IMR-90 (cell line): Measurements from ENCODE around the gene ANK2. TPM values are rescaled to one million over a fixed set of nuclear protein-coding genes. Genes with fewer than 3 reads are reported as not detected.

ENCODE experiments used
- ATAC-seq: fragments of 200-7000 bp; cut with Tn5 transposase; 2 replicates; pipeline ENCODE4 v1.9.1; 2020; ENCODE audit warnings: low read depth, mild to moderate bottlenecking, moderate library complexity
- BruUV-seq: library from RNA; stranded (reverse); fragments of 400-500 nt; replicated peaks from 2 replicates; lab custom pipeline; 2021; lab: Mats Ljungman, UMichigan
- CTCF ChIA-PET: fragments of 300-600 bp; formaldehyde crosslinking; extraction: SDS; loops from one replicate; lab custom pipeline; 2021; ENCODE audit warnings: antibody characterized with exemption; lab: Yijun Ruan, JAX
- POLR2A ChIA-PET: fragments of 300-600 bp; sonication (Branson Sonifier 250); formaldehyde crosslinking; loops from one replicate; lab custom pipeline; 2022; ENCODE audit warnings: antibody characterized with exemption; ENCODE audit not compliant: unreplicated experiment; lab: Charles Lee
- DNase-seq: peaks from one replicate; pipeline ENCODE4 v3.0.0; 2013
- H2AFZ ChIP-seq: replicated peaks from 2 replicates; pipeline ENCODE3; 2013; ENCODE audit warnings: low read length, mild to moderate bottlenecking; ENCODE audit not compliant: poor library complexity
- H2AK5ac ChIP-seq: 2 replicates; pipeline ENCODE4 v1.6.1; 2013; ENCODE audit warnings: low read depth, low read length, inconsistent platforms
- H2AK9ac ChIP-seq: replicated peaks from 2 replicates; pipeline ENCODE3; 2013; ENCODE audit warnings: mild to moderate bottlenecking, low read depth, low read length, moderate library complexity; ENCODE audit not compliant: poor library complexity
- H2BK120ac ChIP-seq: 2 replicates; pipeline ENCODE4 v1.6.1; 2013; ENCODE audit warnings: low read depth, low read length, inconsistent platforms
- H2BK15ac ChIP-seq: 3 replicates; pipeline ENCODE4 v1.6.1; 2013; ENCODE audit warnings: low read depth, low read length, inconsistent platforms
- H2BK20ac ChIP-seq: 2 replicates; pipeline ENCODE4 v1.6.1; 2013; ENCODE audit warnings: low read depth, mild to moderate bottlenecking, inconsistent platforms, low read length, moderate library complexity
- H2BK5ac ChIP-seq: 2 replicates; pipeline ENCODE4 v1.6.1; 2013; ENCODE audit warnings: mild to moderate bottlenecking, low read depth, low read length, inconsistent platforms; ENCODE audit not compliant: poor library complexity, severe bottlenecking
- H3K14ac ChIP-seq: replicated peaks from 2 replicates; pipeline ENCODE4 v1.6.1; 2013; ENCODE audit warnings: low read depth, low read length, inconsistent platforms
- H3K18ac ChIP-seq: 2 replicates; pipeline ENCODE4 v1.6.1; 2013; ENCODE audit warnings: low read depth, low read length, control low read depth
- H3K23ac ChIP-seq: 2 replicates; pipeline ENCODE4 v1.6.1; 2013; ENCODE audit warnings: low read depth, low read length, inconsistent platforms
- H3K27ac ChIP-seq: 2 replicates; pipeline ENCODE4 v1.5.1; 2013; ENCODE audit warnings: mild to moderate bottlenecking, control low read depth, low read length; ENCODE audit not compliant: insufficient read depth
- H3K27me3 ChIP-seq: 2 replicates; pipeline ENCODE4 v1.6.1; 2013; ENCODE audit warnings: low read length; ENCODE audit not compliant: control insufficient read depth, insufficient read depth
- H3K36me3 ChIP-seq: 2 replicates; pipeline ENCODE4 v1.6.1; 2013; ENCODE audit warnings: low read length, mixed read lengths; ENCODE audit not compliant: control insufficient read depth, insufficient read depth
- H3K4ac ChIP-seq: 2 replicates; pipeline ENCODE4 v1.6.1; 2013; ENCODE audit warnings: low read depth, low read length, inconsistent platforms
- H3K4me1 ChIP-seq: 2 replicates; pipeline ENCODE4 v1.6.1; 2013; ENCODE audit warnings: low read length, mixed read lengths; ENCODE audit not compliant: control insufficient read depth, insufficient read depth
- H3K4me2 ChIP-seq: 2 replicates; pipeline ENCODE4 v1.6.1; 2013; ENCODE audit warnings: low read depth, mild to moderate bottlenecking, control low read depth, low read length, moderate library complexity
- H3K4me3 ChIP-seq: 2 replicates; pipeline ENCODE4 v1.5.1; 2013; ENCODE audit warnings: low read depth, mild to moderate bottlenecking, control low read depth, low read length, moderate library complexity; ENCODE audit not compliant: insufficient read depth
- H3K56ac ChIP-seq: 2 replicates; pipeline ENCODE4 v1.6.1; 2013; ENCODE audit warnings: low read length, inconsistent platforms; ENCODE audit not compliant: insufficient read depth; ENCODE audit errors: extremely low read depth
- H3K79me1 ChIP-seq, 2 experiments: 2 replicates each; pipeline ENCODE4 v1.6.1; 2013; ENCODE audit warnings: low read length in 2 of 2, inconsistent platforms in 1 of 2, low read depth in 1 of 2
- H3K9ac ChIP-seq: 2 replicates; pipeline ENCODE4 v1.6.1; 2013; ENCODE audit warnings: low read depth, low read length, control low read depth
- H3K9me1 ChIP-seq: 2 replicates; pipeline ENCODE4 v1.6.1; 2013; ENCODE audit warnings: low read length, inconsistent platforms; ENCODE audit not compliant: insufficient read depth
- H3K9me3 ChIP-seq: 2 replicates; pipeline ENCODE4 v1.6.1; 2013; ENCODE audit warnings: low read length; ENCODE audit not compliant: control insufficient read depth, insufficient read depth
- H4K20me1 ChIP-seq: 2 replicates; pipeline ENCODE4 v1.6.1; 2013; ENCODE audit warnings: low read length, inconsistent platforms; ENCODE audit not compliant: insufficient read depth
- H4K5ac ChIP-seq: 2 replicates; pipeline ENCODE4 v1.6.1; 2013; ENCODE audit warnings: mild to moderate bottlenecking, low read depth, low read length, control low read depth
- H4K8ac ChIP-seq, 2 experiments: 2 replicates each; pipeline ENCODE4 v1.6.1; 2013; ENCODE audit warnings: low read depth in 2 of 2, low read length in 2 of 2, control low read depth in 1 of 2, inconsistent platforms in 1 of 2
- H4K91ac ChIP-seq: 2 replicates; pipeline ENCODE4 v1.6.1; 2013; ENCODE audit warnings: low read depth, low read length, inconsistent platforms; ENCODE audit not compliant: insufficient read depth
- CEBPB ChIP-seq: IDR thresholded peaks from 2 replicates; pipeline ENCODE4 v1.6.1; 2012; ENCODE audit warnings: low read depth, low read length, improper control_type of control experiment
- CHD1 ChIP-seq: IDR thresholded peaks from 2 replicates; pipeline ENCODE4 v1.6.1; 2012; ENCODE audit warnings: low read depth, low read length, improper control_type of control experiment
- FOS ChIP-seq: fragments of 150-350 bp; IDR thresholded peaks from 2 replicates; pipeline ENCODE4 v1.6.1; 2016; ENCODE audit warnings: low read depth, low read length
- MAFK ChIP-seq: IDR thresholded peaks from 2 replicates; pipeline ENCODE4 v1.6.1; 2012; ENCODE audit warnings: low read depth, low read length, improper control_type of control experiment
- RAD21 ChIP-seq: IDR thresholded peaks from 2 replicates; pipeline ENCODE4 v1.6.1; 2012; ENCODE audit warnings: low read length, improper control_type of control experiment
- WGBS, 2 experiments: methylation state at CpG; one replicate each; pipeline versions ENCODE4 v1.1.5 to v1.1.7; 2013; ENCODE audit warnings: missing lambda C conversion rate in 2 of 2; ENCODE audit not compliant: insufficient read length in 1 of 2; ENCODE audit errors: extremely low coverage in 2 of 2; 5-methylcytosine and 5-hydroxymethylcytosine counted together
- dilution Hi-C: fragments of 300-500 bp; cut with HindIII; formaldehyde crosslinking; loops from one replicate; pipeline ENCODE4 v1.14.3; 2018; ENCODE audit warnings: low sequenced_read_pairs; ENCODE audit not compliant: unreplicated experiment
- in situ Hi-C: fragments of 300-500 bp; cut with MboI; formaldehyde crosslinking; loops from 3 replicates; pipeline ENCODE4 v1.14.3; 2019; ENCODE audit warnings: low sequenced_read_pairs, inconsistent platforms, mixed read lengths
- intact Hi-C: fragments of 100-400 bp; cut with micrococcal nuclease; formaldehyde crosslinking; loops from 2 replicates; pipeline ENCODE4 v1.10.0; 2022
- polyA plus RNA-seq, 3 experiments: library from polyadenylated mRNA; depleted of rRNA; stranded (reverse); fragments of >200 nt; gene quantifications; 2 replicates each; pipeline ENCODE4 v1.2.3, GENCODE V29; 2012; ENCODE audit warnings: low replicate concordance in 1 of 3
- total RNA-seq: library from RNA; depleted of rRNA; stranded (reverse); fragments of >200 nt; gene quantifications from 2 replicates; pipeline ENCODE4 v1.2.3, GENCODE V29; 2012

ANK2 gene
- total and polyA plus RNA-seq, 2 of the 4 experiments (the other 2 are of a cell fraction) = 0.82 to 6.6 TPM

DNA sequence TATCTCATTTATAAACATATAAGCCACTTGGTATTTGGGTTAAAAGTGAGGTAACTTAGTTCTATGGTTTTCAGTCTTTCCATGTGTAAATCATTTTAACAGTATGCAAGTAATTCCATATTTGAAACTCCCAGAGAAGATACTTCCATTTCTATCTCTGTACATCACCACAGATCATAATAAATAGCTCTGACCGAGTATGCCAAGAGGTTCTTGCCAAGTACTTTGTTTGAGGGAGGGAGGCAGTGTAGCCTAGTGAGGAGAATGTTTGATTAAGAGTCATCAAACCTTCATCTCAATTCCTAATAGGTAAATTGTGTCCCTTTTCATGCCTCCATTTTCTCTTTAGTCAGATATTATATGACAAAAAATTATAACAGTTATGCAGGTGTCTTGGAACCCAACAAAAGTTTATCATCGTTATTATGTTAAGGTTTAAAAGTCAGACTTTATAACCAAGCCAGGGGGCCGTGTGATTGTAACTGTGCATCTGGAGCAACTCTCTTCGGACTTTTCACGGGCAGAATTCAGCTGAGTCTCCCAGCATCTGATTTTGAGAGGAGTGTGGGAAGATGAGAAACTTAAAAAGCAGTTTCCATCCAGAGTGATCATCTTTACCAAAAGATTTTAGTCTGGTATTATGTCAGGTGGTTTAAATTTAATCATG lies 123.8 kb downstream of the ANK2 start:
- H2BK5ac ChIP-seq = no peak overlapping the region
- no peak overlapping the region for H4K91ac ChIP-seq
- no peaks in the 10 kb centered on the region for H3K9me1 ChIP-seq
- H4K20me1 ChIP-seq = no peaks in the 10 kb centered on the region
- no peaks in the 10 kb centered on the region for H3K79me1 ChIP-seq
- H3K4ac ChIP-seq = no peak overlapping the region
- H2BK15ac ChIP-seq = no peak overlapping the region
- ChIA-PET POLR2A (no interaction called here), CTCF (no interaction called here)
- ATAC-seq (no peak), DNase-seq (no peak)
- no peak overlapping the region for H4K5ac ChIP-seq
- BruUV-seq = no TSS peak
- no peak overlapping the region for H3K18ac ChIP-seq
- dilution Hi-C loops = no loop called here
- H3K27ac ChIP-seq = no peak overlapping the region
- no peak overlapping the region for H2AK5ac ChIP-seq
- no peak overlapping the region for H2BK20ac ChIP-seq
- no peaks in the 10 kb centered on the region for H3K9me3 ChIP-seq
- H3K56ac ChIP-seq = no peak overlapping the region
- no peak overlapping the region for H3K4me2 ChIP-seq
- no CpG with 5 or more reads among the region's 5 CpGs for WGBS, 2 experiments
- no peak overlapping the region for H3K14ac ChIP-seq
- no peak overlapping the region for H3K9ac ChIP-seq
- no peaks in the 10 kb centered on the region for H3K36me3 ChIP-seq
- no peak overlapping the region for H3K4me3 ChIP-seq
- H2AK9ac ChIP-seq = no peak overlapping the region
- H3K4me1 ChIP-seq = no peaks in the 10 kb centered on the region
- in situ Hi-C loops = no loop called here
- TF ChIP-seq MAFK (no peak), RAD21 (no peak), CHD1 (no peak), FOS (no peak), CEBPB (no peak)
- no peaks in the 10 kb centered on the region for H3K27me3 ChIP-seq
- H3K23ac ChIP-seq = no peak overlapping the region
- no peak overlapping the region for H2AFZ ChIP-seq
- intact Hi-C loops = no loop called here
- no peak overlapping the region for H2BK120ac ChIP-seq
- H4K8ac ChIP-seq = no peak overlapping the region
